DND-41 (cell line): Measurements from ENCODE around the gene REG3A.

Source experiments
- ATAC-seq: fragments of 200-7000 bp; cut with Tn5 transposase; 3 replicates; pipeline ENCODE4 v1.9.1; 2021; ENCODE audit warnings: low read depth; ENCODE audit not compliant: insufficient read depth
- DNase-seq: peaks from one replicate; pipeline ENCODE4 v3.0.0-alpha.2; 2020
- H2AFZ ChIP-seq: 2 replicates; pipeline ENCODE4 v1.6.0; 2012; ENCODE audit warnings: low read depth, low read length
- H3K27ac ChIP-seq: 2 replicates; pipeline ENCODE4 v1.5.1; 2012; ENCODE audit warnings: low read length, inconsistent platforms
- H3K27me3 ChIP-seq: fragments of 200-600 bp; sonication (generic); 2 replicates; pipeline ENCODE4 v1.6.0; 2012; ENCODE audit warnings: low read length, mild to moderate bottlenecking, inconsistent platforms; ENCODE audit not compliant: insufficient read depth, poor library complexity
- H3K36me3 ChIP-seq: 2 replicates; pipeline ENCODE4 v1.5.1; 2012; ENCODE audit warnings: low read length, inconsistent platforms; ENCODE audit not compliant: insufficient read depth
- H3K4me1 ChIP-seq: 2 replicates; pipeline ENCODE4 v1.5.1; 2012; ENCODE audit warnings: mild to moderate bottlenecking, low read length; ENCODE audit not compliant: insufficient read depth
- H3K4me2 ChIP-seq: 2 replicates; pipeline ENCODE4 v1.6.0; 2012; ENCODE audit warnings: mild to moderate bottlenecking, moderate library complexity, low read length, inconsistent platforms; ENCODE audit not compliant: insufficient read depth
- H3K4me3 ChIP-seq, 2 experiments: fragments of 200-600 bp in 1 of 2; shearing (Covaris generic) in 1 of 2; 2 replicates each; pipeline ENCODE4 v1.5.1; 2012 to 2016; ENCODE audit warnings: inconsistent platforms in 2 of 2, low read length in 2 of 2, mild to moderate bottlenecking in 2 of 2, low read depth in 1 of 2, moderate library complexity in 1 of 2
- H3K79me2 ChIP-seq: 2 replicates; pipeline ENCODE4 v1.6.0; 2012; ENCODE audit warnings: low read length, inconsistent platforms; ENCODE audit not compliant: insufficient read depth
- H3K9ac ChIP-seq: 2 replicates; pipeline ENCODE4 v1.6.0; 2012; ENCODE audit warnings: low read depth, mild to moderate bottlenecking, inconsistent platforms, low read length, moderate library complexity
- H3K9me3 ChIP-seq: 2 replicates; pipeline ENCODE4 v1.5.1; 2012; ENCODE audit warnings: low read length, moderate library complexity, mild to moderate bottlenecking, inconsistent platforms; ENCODE audit not compliant: insufficient read depth, severe bottlenecking
- H4K20me1 ChIP-seq: 2 replicates; pipeline ENCODE4 v1.6.0; 2012; ENCODE audit warnings: low read length; ENCODE audit not compliant: insufficient read depth
- CTCF ChIP-seq: IDR thresholded peaks from 2 replicates; pipeline ENCODE4 v1.5.1; 2012; ENCODE audit warnings: borderline replicate concordance, low read length, moderate library complexity, mild to moderate bottlenecking; ENCODE audit not compliant: poor library complexity, severe bottlenecking; ENCODE audit errors: extremely low read depth
- EZH2 ChIP-seq: IDR thresholded peaks from 3 replicates; pipeline ENCODE4 v1.6.1; 2012; ENCODE audit warnings: borderline replicate concordance, low read depth, mild to moderate bottlenecking, moderate library complexity, low read length, inconsistent platforms; ENCODE audit not compliant: severe bottlenecking

REG3A gene

GRCh38 chr2:79191081-79191480 is 31.5 kb upstream of the REG3A start:
- H3K79me2 ChIP-seq = no peaks in the 10 kb centered on the region
- no peaks in the 10 kb centered on the region for H4K20me1 ChIP-seq
- H3K9me3 ChIP-seq = no peaks in the 10 kb centered on the region
- no peak overlapping the region for H3K9ac ChIP-seq
- no peak overlapping the region for H3K27ac ChIP-seq
- no peak overlapping the region for H3K4me2 ChIP-seq
- H3K36me3 ChIP-seq = no peaks in the 10 kb centered on the region
- ATAC-seq (no peak), DNase-seq (no peak)
- H3K27me3 ChIP-seq = no peaks in the 10 kb centered on the region
- TF ChIP-seq CTCF (no peak), EZH2 (no peak)
- H3K4me3 ChIP-seq = no peak overlapping the region
- H2AFZ ChIP-seq = no peak overlapping the region
- no peaks in the 10 kb centered on the region for H3K4me1 ChIP-seq

GRCh38 chr2:79189465-79189864 is 29.9 kb upstream of the REG3A start:
- Histone ChIP-seq H3K9me3 (no peaks in the 10 kb centered on the region), H3K4me2 (no peak overlapping the region), H3K4me3 (no peak overlapping the region), H3K27ac (no peak overlapping the region), H3K79me2 (no peaks in the 10 kb centered on the region), H4K20me1 (no peaks in the 10 kb centered on the region), H3K36me3 (no peaks in the 10 kb centered on the region), H3K9ac (no peak overlapping the region), H2AFZ (no peak overlapping the region), H3K27me3 (no peaks in the 10 kb centered on the region), H3K4me1 (no peaks in the 10 kb centered on the region)
- DNase-seq (no peak), ATAC-seq (no peak)
- TF ChIP-seq EZH2 (no peak), CTCF (no peak)

GRCh38 chr2:79181617-79182016 is 22.1 kb upstream of the REG3A start:
- Histone ChIP-seq H3K36me3 (no peaks in the 10 kb centered on the region), H3K27me3 (no peaks in the 10 kb centered on the region), H3K4me3 (no peak overlapping the region), H3K4me2 (no peak overlapping the region), H3K9ac (no peak overlapping the region), H3K27ac (no peak overlapping the region), H3K79me2 (no peaks in the 10 kb centered on the region), H3K9me3 (peaks cover 8% of the 10 kb centered on the region), H4K20me1 (no peaks in the 10 kb centered on the region), H3K4me1 (no peaks in the 10 kb centered on the region), H2AFZ (no peak overlapping the region)
- no peak for ATAC-seq
- DNase-seq = no peak
- TF ChIP-seq EZH2 (no peak), CTCF (no peak)

- peaks cover 8% of the 10 kb centered on the region for H3K9me3 ChIP-seq
- H3K4me3 ChIP-seq = no peak overlapping the region
- H3K27me3 ChIP-seq = no peaks in the 10 kb centered on the region
- DNase-seq = no peak
- no peak overlapping the region for H3K27ac ChIP-seq
- H3K36me3 ChIP-seq = no peaks in the 10 kb centered on the region
- ATAC-seq = no peak
- H3K4me2 ChIP-seq = no peak overlapping the region
- no peaks in the 10 kb centered on the region for H3K4me1 ChIP-seq
- H3K9ac ChIP-seq = no peak overlapping the region
- no peak overlapping the region for H2AFZ ChIP-seq
- no peaks in the 10 kb centered on the region for H3K79me2 ChIP-seq
- no peak for TF ChIP-seq EZH2
- no peak for TF ChIP-seq CTCF
- H4K20me1 ChIP-seq = no peaks in the 10 kb centered on the region
Observed at GRCh38 chr2:79180092-79180491, 20.5 kb upstream of the REG3A start.
